ENCODE data around the gene CFP. TPM values are rescaled to one million over a fixed set of nuclear protein-coding genes. Genes with fewer than 3 reads are reported as not detected.

CFP gene
- polyA plus RNA-seq, 4 donors, result 0.95 to 2.7 (median 1.7) TPM

GRCh38 chrX:47643926-47644325 lies 14.2 kb upstream of the CFP start:
- no peak for DNase-seq (ENCODE audit: low read depth in 4 of 4, low spot score in 3 of 4)

- no peak for DNase-seq (ENCODE audit: low read depth in 4 of 4, low spot score in 3 of 4)
Observed at GRCh38 chrX:47638816-47639215, 9.1 kb upstream of the CFP start.

- no peak for DNase-seq (ENCODE audit: low read depth in 4 of 4, low spot score in 3 of 4)
Observed at GRCh38 chrX:47637546-47638195, 7.9 kb upstream of the CFP start.

- DNase-seq (ENCODE audit: low read depth in 4 of 4, low spot score in 3 of 4), result no peak
Observed at GRCh38 chrX:47634871-47635575, 5.3 kb upstream of the CFP start.

- DNase-seq (ENCODE audit: low read depth in 4 of 4, low spot score in 3 of 4), result no peak
Observed at GRCh38 chrX:47633689-47634590, 4.2 kb upstream of the CFP start.

- no peak for DNase-seq (ENCODE audit: low read depth in 4 of 4, low spot score in 3 of 4)
Observed at GRCh38 chrX:47632666-47633065, 2.9 kb upstream of the CFP start.

- no peak for DNase-seq (ENCODE audit: low read depth in 4 of 4, low spot score in 3 of 4)
Observed at GRCh38 chrX:47631676-47632075, 1.9 kb upstream of the CFP start.

- no peak for DNase-seq (ENCODE audit: low read depth in 4 of 4, low spot score in 3 of 4)
Observed at GRCh38 chrX:47628982-47629381, 748 bp downstream of the CFP start.

GRCh38 chrX:47625365-47625764 lies 4.4 kb downstream of the CFP start:
- no peak for DNase-seq (ENCODE audit: low read depth in 4 of 4, low spot score in 3 of 4)

GRCh38 chrX:47623540-47624027 lies 6.1 kb downstream of the CFP start:
- peak in 2 of 4 donors; percentile 51 to 53 for DNase-seq (ENCODE audit: low read depth in 4 of 4, low spot score in 3 of 4)

- no peak for DNase-seq (ENCODE audit: low read depth in 4 of 4, low spot score in 3 of 4)
Observed at GRCh38 chrX:47621851-47622250, 7.9 kb downstream of the CFP start.

GRCh38 chrX:47620303-47620685 lies 9.4 kb downstream of the CFP start:
- no peak for DNase-seq (ENCODE audit: low read depth in 4 of 4, low spot score in 3 of 4)

- DNase-seq (ENCODE audit: low read depth in 4 of 4, low spot score in 3 of 4), result peak; percentile 35 to 57 (median 51)
Observed at GRCh38 chrX:47619486-47620302, 10.0 kb downstream of the CFP start, which contains the start of gene SYN1. TSS of gene SYN1 (minus strand) at chrX:47619857. CDS start at chrX:47619728, 129 bp downstream.

- DNase-seq (ENCODE audit: low read depth in 4 of 4, low spot score in 3 of 4), result no peak
Observed at GRCh38 chrX:47618923-47619485, 10.7 kb downstream of the CFP start.

- no peak for DNase-seq (ENCODE audit: low read depth in 4 of 4, low spot score in 3 of 4)
Observed at GRCh38 chrX:47614618-47615017, 15.1 kb downstream of the CFP start.

GRCh38 chrX:47613082-47613481 lies 16.6 kb downstream of the CFP start:
- DNase-seq (ENCODE audit: low read depth in 4 of 4, low spot score in 3 of 4), result no peak

GRCh38 chrX:47612418-47612817 lies 17.3 kb downstream of the CFP start:
- no peak for DNase-seq (ENCODE audit: low read depth in 4 of 4, low spot score in 3 of 4)

GRCh38 chrX:47611926-47612325 lies 17.8 kb downstream of the CFP start:
- no peak for DNase-seq (ENCODE audit: low read depth in 4 of 4, low spot score in 3 of 4)

GRCh38 chrX:47611489-47611888 lies 18.2 kb downstream of the CFP start:
- DNase-seq (ENCODE audit: low read depth in 4 of 4, low spot score in 3 of 4), result no peak

- DNase-seq (ENCODE audit: low read depth in 4 of 4, low spot score in 3 of 4), result no peak
Observed at GRCh38 chrX:47610511-47610910, 19.2 kb downstream of the CFP start.
